ENCODE results near the gene ATG12.
"Not testable (repeated sequence)": the region's sequence is repeated elsewhere in the genome, so short reads cannot be mapped to it uniquely, and the experiment has no call there.

Gene ATG12

GRCh38 chr5:115841382-115842088, at the start of gene ATG12, which contains the start of gene AP3S1:
ATG12 (minus strand) TSS chr5:115841565; CDS start chr5:115841552, 13 bp downstream.
AP3S1 (plus strand) TSS chr5:115841935; CDS start chr5:115842038, 103 bp downstream.
- peak; percentile 89 for DNase-seq (ENCODE audit: low read depth)

GRCh38 chr5:115888027-115888426, 46.7 kb upstream of the ATG12 start:
- peak; percentile 38 for DNase-seq (ENCODE audit: low read depth)

DNA sequence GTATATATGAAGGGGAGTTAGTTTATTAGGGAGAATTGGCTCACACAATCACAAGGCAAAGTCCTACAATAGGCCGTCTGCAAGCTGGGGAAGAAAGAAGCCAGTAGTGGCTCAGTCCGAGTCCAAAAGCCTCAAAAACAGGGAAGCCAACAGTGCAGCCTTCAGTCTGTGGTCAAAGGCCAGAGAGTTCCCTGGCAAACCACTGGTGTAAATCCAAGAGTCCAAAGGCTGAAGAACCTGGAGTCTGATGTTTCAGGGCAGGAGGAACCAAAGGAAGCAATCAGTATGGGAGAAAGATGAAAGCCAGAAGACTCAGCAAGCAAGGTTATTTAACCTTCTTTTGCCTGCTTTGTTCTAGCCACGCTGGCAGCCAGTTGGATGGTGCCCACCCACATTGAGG, 43.8 kb upstream of the ATG12 start:
- not testable (repeated sequence) for DNase-seq (ENCODE audit: low read depth)

DNA sequence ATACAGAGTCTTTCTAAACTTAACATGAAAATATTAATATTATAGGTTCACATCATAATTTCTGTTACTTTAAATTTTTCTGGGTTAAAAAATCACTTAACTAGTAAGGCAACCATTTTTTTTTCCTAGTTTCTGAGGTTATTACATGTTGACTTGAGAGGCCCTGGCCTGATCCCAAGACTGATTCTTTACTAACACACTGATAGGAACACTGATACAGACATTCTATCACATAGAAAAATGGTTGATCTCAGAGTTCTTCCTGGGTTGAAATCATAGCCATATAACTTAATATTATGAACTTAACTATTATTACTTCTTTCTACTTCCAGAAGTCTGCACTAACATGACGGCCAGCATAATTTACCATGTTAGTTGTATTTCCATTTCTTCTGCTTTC, 43.3 kb upstream of the ATG12 start:
- DNase-seq (ENCODE audit: low read depth) = no peak

DNA sequence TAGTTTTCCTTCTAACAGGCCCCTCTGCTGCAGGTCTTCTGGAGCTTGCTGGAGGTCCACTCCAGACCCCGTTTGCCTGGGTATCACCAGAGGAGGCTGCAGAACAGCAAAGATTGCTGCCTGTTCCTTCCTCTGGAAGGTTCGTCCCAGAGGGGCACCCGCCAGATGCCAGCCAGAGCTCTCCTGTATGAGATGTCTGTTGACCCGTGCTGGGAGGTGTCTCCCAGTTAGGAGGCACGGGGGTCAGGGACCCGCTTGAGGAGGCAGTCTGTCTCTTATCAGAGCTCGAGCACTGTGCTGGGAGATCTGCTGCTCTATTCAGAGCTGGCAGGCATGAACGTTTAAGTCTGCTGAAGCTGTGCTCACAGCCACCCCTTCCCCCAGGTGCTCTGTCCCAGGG, 41.1 kb upstream of the ATG12 start:
- DNase-seq (ENCODE audit: low read depth) = not testable (repeated sequence)

DNA sequence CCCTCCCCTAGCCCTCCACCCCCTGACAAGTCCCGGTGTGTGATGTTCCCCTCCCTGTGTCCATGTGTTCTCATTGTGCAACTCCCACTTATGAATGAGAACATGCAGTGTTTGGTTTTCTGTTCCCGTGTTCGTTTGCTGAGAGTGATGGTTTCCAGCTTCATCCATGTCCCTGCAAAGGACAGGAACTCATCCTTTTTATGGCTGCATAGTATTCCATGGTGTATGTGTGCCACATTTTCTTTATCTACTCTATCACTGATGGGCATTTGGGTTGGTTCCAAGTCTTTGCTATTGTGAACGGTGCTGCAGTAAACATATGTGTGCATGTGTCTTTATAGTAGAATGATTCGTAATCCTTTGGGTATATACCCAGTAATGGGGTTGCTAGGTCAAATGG, 36.0 kb upstream of the ATG12 start:
- not testable (repeated sequence) for DNase-seq (ENCODE audit: low read depth)

- DNase-seq (ENCODE audit: low read depth) = no peak
Measured at GRCh38 chr5:115875447-115875846, 34.1 kb upstream of the ATG12 start.

DNA sequence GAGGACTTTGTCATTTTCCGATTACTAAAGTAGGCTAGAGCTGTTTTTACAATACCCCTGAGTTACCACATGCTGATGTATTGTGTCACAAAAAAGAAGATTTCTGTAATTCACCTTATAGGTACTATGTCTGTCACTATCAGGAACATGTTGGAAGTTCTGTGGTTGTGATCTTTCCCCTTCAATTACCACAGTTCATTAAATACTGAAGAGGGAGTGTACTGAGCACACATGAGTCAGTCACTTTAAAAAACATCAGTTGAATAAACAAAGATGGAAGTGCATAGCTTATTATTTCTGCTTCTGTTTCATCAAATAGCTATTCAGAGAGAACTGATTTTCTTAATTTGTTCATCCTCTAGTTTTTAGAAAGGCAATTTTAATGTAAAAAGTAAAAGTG, 32.0 kb upstream of the ATG12 start:
- DNase-seq (ENCODE audit: low read depth) = peak; percentile 11

DNA sequence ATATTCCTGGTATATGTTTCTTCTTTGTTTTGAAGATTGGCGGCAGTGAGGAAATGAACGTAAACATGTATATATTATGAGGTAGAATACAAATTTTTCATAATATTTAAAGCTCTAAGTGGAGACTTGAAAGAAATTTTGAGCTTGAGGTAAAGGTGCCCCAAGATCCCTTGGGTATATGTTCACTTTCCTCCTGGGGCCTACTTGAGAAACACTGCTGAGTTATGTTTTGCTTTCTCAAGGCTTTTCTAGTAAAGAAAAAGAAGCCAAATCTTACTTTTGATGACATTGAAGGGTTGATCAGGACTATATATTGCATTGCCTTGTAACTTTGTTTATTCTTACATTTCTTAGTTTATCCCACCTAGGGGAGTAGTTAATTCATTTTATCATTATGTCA, 31.1 kb upstream of the ATG12 start:
- no peak for DNase-seq (ENCODE audit: low read depth)

- DNase-seq (ENCODE audit: low read depth) = no peak
Measured at GRCh38 chr5:115869256-115869795, 28.0 kb upstream of the ATG12 start.

- peak; percentile 10 for DNase-seq (ENCODE audit: low read depth)
Measured at GRCh38 chr5:115859378-115859777, 18.0 kb upstream of the ATG12 start.

DNA sequence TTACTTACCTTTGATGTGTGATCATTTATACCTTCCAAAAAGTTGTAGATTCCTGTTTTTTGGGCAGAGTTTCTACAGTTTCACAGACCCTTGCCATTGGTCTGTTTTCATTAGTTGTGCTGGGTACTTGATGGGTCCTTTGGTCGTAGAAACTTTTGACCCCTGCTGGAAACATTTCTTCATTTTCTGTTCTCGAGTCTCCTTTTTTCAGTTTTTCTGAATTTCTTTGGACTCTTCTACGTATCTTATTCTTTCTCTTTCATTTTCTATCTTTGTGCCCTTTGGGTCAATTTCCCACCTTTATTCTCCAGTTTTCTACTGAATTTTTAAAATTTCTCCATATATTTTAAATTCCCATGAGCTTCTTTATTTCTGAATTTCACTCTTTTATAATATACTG, 17.0 kb upstream of the ATG12 start:
- no peak for DNase-seq (ENCODE audit: low read depth)

DNA sequence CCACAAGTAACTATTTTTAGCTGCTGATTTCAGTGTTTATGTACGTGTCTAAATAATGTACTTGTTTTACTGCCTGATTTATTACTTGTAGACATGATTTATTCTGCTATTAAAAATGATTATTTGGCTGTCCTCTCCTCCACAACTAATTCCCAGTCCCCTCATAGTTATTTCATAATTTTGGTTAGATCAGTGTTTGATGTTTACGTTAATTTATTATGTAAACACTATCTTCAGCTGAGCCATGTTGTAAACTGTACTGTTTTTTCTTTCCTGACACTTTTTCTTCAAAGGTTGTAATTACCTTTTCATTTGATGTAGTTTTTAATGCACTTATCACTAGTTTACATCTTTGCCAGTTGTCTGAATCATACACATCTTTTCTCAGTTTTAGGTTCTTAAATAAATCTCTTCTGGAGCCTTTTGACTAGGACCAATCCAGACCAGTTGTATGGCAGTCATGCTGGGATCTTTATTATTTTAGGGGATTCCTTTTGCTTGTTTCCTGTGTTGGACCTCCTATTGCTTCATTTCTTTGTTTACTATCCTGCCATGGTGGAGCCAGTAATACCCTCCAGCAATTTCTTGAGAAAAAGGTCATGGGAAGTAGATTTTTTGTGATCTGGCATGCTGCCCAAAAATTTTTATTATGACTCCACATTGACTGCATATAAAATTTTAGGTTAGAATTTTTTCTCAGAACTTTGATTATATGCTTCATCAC, 16.4 kb upstream of the ATG12 start:
- DNase-seq (ENCODE audit: low read depth) = peak; percentile 79

GRCh38 chr5:115857057-115857479, 15.7 kb upstream of the ATG12 start:
- no peak for DNase-seq (ENCODE audit: low read depth)

DNA sequence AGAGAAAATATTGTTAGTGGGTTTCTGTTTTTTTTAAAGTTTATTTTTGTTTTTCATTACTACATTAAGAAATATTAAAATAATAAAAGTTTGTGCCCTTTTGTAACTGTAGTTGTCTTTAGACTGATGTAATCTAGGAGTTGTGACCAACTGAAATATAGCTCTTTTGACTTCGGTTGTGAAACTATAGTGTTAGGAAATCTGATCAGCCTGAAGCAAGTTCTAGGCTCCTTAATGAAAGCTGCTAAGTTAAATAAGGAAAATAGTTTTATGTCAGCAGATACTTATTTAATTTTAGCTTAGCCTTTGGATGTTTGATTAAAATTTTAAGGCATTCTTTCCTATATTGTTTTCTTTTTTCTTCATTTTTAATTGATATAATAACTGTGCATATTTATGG, 14.6 kb upstream of the ATG12 start:
- DNase-seq (ENCODE audit: low read depth) = peak; percentile 77

DNA sequence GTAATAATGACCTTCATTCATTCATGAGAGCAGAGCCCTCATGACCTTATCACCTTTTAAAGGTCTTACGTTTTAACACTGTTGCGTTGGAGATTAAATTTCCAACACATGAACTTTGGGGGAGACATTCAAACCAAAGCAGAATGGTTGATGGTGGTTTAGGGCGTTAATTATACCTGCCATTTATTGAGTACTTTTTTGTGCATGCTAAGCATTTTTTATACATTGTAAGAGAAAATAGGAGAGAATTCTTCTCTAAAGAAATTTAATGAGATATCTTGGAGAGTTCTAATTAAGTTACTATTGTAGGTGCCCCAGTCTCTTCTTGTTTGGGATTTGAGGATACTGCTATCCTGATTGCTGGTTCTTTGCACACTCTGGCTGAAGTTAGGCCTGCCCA, 12.8 kb upstream of the ATG12 start:
- DNase-seq (ENCODE audit: low read depth) = no peak

DNA sequence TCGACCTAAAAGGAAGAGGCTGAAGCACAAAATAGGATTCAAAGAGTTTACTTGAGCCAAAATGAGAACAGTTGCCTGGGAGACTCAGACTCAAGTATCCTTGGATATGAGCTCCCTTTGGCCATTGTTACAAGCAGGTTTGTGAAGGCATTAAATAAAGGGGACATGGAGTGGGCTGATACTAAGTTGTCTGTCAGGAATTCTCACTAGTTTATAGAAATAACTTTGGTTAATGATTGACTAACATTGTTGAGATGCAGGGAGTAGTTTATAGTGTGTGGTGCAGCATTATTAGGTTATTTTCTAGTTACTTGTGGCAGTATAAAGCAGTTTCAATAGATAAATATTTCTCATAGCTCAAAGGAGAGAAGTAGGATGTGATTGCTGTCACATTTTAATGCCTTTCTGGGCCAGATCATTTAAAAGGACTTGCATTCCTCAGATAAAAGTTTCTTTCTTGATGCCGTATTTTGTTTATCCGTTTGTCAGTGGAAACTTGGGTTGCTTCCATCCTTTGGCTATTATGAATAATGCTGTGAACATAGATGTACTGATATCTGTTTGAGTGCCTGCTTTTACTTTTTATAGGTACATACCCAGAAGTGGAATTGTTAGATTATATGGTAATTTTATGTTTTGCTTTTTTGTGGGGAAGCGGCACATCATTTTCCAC, 9.5 kb upstream of the ATG12 start:
- DNase-seq (ENCODE audit: low read depth) = peak; percentile 52

DNA sequence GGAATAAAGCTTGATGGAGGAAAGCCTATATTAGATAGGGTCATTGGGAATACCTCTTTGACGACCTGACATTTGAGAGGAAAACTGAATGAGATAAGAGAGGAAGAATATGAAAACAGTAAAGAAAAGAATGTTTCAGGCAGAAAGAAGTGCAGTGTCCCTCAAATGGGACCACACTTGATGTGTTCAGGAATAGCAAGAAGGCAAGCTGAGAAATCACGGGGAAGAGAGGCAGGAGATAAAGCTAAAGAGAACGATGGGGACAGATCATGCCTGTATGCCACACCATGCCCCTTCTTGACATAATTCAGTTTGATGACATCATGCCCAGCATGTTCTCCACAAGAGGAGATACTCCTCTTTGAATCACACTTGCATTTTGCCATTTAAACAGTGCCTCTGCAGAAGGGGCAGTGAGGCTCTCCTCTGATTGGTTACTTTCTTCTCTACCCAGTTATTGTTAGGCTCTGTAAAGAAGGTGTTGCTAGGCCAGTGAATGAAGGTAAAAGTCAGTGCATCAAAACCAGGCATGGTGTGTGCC, 8.0 kb upstream of the ATG12 start:
- DNase-seq (ENCODE audit: low read depth) = no peak

DNA sequence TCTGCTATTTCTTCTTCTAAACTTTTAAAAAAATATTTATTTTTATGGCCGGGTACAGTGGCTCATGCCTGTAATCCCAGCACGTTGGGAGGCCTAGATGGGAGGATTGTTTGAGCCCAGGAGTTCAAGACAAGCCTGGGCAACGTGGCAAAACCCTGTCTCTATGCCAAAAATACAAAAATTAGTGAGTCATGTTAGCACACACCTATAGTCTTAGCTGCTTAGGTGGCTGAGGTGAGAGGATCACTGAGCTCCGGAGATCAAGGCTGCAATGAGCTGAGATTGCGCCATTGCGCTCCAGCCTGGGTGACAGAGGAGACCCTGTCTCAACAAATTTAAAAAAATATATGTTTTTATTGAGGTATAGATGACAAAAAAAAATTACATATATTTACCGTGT, 5.9 kb upstream of the ATG12 start:
- DNase-seq (ENCODE audit: low read depth) = no peak

GRCh38 chr5:115844321-115844817, 3.0 kb upstream of the ATG12 start:
- no peak for DNase-seq (ENCODE audit: low read depth)

GRCh38 chr5:115843444-115844130, 2.2 kb upstream of the ATG12 start:
- no peak for DNase-seq (ENCODE audit: low read depth)

GRCh38 chr5:115842952-115843351, 1.6 kb upstream of the ATG12 start:
- DNase-seq (ENCODE audit: low read depth) = no peak
